ENCODE results near the gene UBA7. TPM values are rescaled to one million over a fixed set of nuclear protein-coding genes. Genes with fewer than 3 reads are reported as not detected.
A peak's percentile ranks its signal among the peaks of the same experiment; 100 is the strongest.

The UBA7 gene
- total RNA-seq, 1 donor = 44.0 TPM

DNA sequence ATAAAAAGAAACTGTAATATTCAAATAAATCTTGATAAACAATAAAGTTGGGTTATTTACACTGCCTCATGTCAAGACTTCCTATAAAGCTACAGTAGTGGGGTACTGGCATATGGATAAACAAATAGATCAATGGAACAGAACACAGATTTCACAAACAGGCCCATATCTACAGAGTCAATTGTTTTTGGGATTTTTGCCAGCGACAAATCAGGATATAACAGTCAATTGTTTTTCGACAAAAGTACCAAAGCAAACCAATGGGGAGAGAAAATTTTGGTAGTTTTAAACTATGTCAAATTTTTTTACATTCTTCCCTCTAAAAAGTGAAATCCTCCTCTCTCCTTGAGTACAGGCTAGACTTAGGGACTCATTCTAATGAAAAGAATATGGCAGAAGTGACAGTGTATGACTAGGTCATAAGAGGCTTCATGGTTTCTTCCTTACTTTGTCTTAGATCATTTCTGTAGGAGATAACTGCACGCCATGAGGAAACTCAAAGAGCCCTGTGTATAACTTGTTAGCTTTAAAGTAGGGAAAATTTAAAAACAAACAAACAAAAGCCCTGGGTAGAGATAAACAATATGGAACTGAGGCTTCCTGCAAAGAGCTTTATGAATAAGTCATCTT is 44.4 kb downstream of the UBA7 start:
- H3K4me3 ChIP-seq (ENCODE audit: low read depth, low read length) = no peak overlapping the region
- TF ChIP-seq, protein P1, sequence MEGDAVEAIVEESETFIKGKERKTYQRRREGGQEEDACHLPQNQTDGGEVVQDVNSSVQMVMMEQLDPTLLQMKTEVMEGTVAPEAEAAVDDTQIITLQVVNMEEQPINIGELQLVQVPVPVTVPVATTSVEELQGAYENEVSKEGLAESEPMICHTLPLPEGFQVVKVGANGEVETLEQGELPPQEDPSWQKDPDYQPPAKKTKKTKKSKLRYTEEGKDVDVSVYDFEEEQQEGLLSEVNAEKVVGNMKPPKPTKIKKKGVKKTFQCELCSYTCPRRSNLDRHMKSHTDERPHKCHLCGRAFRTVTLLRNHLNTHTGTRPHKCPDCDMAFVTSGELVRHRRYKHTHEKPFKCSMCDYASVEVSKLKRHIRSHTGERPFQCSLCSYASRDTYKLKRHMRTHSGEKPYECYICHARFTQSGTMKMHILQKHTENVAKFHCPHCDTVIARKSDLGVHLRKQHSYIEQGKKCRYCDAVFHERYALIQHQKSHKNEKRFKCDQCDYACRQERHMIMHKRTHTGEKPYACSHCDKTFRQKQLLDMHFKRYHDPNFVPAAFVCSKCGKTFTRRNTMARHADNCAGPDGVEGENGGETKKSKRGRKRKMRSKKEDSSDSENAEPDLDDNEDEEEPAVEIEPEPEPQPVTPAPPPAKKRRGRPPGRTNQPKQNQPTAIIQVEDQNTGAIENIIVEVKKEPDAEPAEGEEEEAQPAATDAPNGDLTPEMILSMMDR (IDR thresholded peaks at IDR 0.05; ENCODE audit: insufficient read depth, low read depth, low read length) = no peak
- peak; percentile 29 for DNase-seq (ENCODE audit: low read depth)

DNA sequence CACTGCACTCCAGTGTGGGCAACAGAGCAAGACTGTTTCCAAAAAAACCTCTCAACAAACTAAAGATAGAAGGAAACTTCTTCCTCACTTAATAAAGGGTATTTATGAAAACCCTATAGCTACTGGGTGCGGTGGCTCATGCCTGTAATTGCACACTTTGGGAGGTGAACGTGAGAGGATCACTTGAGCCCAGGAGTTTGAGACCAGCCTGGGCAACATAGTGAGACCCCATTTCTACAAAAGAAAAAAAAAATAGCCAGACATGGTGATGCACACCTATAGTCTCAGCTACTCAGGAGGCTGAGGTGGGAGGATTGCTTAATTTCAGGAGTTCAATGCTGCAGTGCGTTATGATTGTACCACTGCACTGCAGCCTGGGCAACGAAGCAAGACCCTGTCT is 49.8 kb downstream of the UBA7 start:
- TF ChIP-seq, protein P1 (IDR thresholded peaks at IDR 0.05; ENCODE audit: insufficient read depth, low read depth, low read length) = no peak
- H3K4me3 ChIP-seq (ENCODE audit: low read depth, low read length) = no peak overlapping the region
- DNase-seq (ENCODE audit: low read depth) = no peak

DNA sequence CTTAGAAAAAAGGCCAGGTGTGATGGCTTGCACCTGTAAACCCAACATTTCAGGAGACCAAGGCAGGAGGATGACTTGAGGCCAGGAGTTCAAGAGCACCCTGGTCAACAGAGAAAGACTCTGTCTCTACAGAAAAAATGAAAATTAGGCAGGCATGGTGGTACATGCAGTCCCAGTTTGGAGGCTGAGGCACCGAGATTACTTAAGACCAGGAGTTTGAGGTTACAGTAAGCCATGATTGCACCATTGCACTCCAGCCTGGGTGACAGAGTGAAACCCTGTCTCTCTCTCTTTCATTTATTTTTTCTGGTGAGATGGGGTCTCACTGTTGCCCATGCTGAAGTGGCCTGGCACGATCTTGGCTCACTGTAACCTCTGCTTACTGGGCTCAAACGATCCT is 52.1 kb downstream of the UBA7 start:
- no peak overlapping the region for H3K4me3 ChIP-seq (ENCODE audit: low read depth, low read length)
- TF ChIP-seq, protein P1 (IDR thresholded peaks at IDR 0.05; ENCODE audit: insufficient read depth, low read depth, low read length) = no peak
- DNase-seq (ENCODE audit: low read depth) = peak; percentile 15

DNA sequence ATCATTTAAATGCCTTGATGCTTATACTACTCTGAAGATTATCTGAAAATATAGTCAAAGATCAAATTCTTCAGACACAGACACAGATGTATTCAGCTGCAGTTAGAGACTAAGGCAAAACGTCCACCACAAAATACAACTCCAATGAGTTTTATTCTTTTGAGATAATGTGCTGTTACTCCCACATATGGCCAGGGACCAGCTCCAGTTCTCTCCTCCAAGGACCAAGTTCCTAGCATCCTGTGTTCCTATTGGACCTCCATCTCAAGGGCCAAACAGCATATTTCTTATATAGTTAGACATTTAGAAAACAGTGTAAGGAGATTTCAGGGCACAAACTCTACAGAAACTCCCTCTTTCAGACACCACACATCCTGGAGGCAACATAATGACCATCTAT is 54.5 kb downstream of the UBA7 start:
- TF ChIP-seq, protein P1 (IDR thresholded peaks at IDR 0.05; ENCODE audit: insufficient read depth, low read depth, low read length) = no peak
- H3K4me3 ChIP-seq (ENCODE audit: low read depth, low read length) = no peak overlapping the region

DNA sequence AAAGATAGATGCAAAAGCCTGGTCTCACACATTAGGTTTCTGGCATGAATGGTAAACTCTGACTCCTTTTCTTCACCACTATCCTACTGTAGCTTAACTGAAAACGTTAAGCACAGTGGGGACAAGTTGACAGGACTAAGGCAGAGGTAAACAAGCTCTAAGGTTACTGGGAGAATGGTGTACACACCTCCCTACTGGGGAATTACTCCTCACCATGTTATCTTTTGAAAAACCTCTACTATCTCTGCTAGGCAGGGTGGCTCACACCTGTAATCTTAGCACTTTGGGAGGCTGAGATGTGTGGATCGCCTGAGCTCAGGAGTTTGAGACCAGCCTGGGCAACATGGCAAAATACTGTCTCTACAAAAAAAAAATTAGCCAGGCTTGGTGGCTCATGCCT is 56.6 kb downstream of the UBA7 start:
- no peak for DNase-seq (ENCODE audit: low read depth)
- TF ChIP-seq, protein P1 (IDR thresholded peaks at IDR 0.05; ENCODE audit: insufficient read depth, low read depth, low read length) = no peak
- H3K4me3 ChIP-seq (ENCODE audit: low read depth, low read length) = no peak overlapping the region

More for the DNA sequence above, 54.5 kb downstream of the UBA7 start:
- peak; percentile 8 for DNase-seq (ENCODE audit: low read depth)

DNA sequence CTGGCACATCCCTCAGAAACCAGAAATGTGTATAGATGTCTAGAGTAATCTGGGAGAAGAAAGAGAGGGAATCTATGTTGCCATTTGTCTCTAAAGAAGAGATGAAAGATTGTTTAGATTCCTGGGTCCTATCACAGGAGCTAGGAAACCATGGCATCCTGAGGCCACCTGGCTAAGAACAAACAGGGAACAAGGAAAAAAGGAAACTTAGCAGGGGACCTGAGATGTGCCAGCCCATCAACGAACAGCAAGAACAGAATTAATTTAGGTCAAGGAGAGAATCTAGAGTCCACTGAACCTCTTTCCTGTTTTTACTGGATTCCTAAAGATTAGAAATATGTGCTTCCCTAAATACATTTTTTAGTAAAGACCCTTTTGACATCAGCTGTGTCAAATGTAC is 57.7 kb downstream of the UBA7 start:
- TF ChIP-seq, protein P1 (IDR thresholded peaks at IDR 0.05; ENCODE audit: insufficient read depth, low read depth, low read length) = no peak
- no peak for DNase-seq (ENCODE audit: low read depth)

More for the DNA sequence above, 57.7 kb downstream of the UBA7 start:
- H3K4me3 ChIP-seq (ENCODE audit: low read depth, low read length) = no peak overlapping the region

Small RNA genes within 50 kb of the gene (small RNA-seq; reads per million reads assigned to genes)
- not detected for gene COX6CP14
- gene RN7SL217P = not detected

Other genes with a start within 250 kb of the UBA7 start
- 104 and 109 TPM in 2 replicates for gene APEH, start 139.6 kb downstream of the UBA7 start, total RNA-seq
- gene MST1, start 124.5 kb downstream of the UBA7 start, total RNA-seq = 1.7 and 5.2 TPM in 2 replicates
- 25.8 and 31.5 TPM in 2 replicates for gene RNF123, start 124.4 kb downstream of the UBA7 start, total RNA-seq
- 0.43 and 1.6 TPM in 2 replicates for gene AMIGO3, start 94.3 kb downstream of the UBA7 start, total RNA-seq
- 30.2 and 31.6 TPM in 2 replicates for gene GMPPB, start 90.0 kb downstream of the UBA7 start, total RNA-seq
- 45.1 and 47.9 TPM in 2 replicates for gene IP6K1, start 27.4 kb downstream of the UBA7 start, total RNA-seq
- gene CDHR4, start 14.1 kb downstream of the UBA7 start, total RNA-seq = not detected in 2 replicates
- gene INKA1, start 10.7 kb downstream of the UBA7 start, total RNA-seq = 4.7 and 11.0 TPM in 2 replicates
- gene TRAIP, start 42.6 kb upstream of the UBA7 start, total RNA-seq = 3.0 and 3.5 TPM in 2 replicates
- not detected in 2 replicates for gene CAMKV, start 56.0 kb upstream of the UBA7 start, total RNA-seq
- gene MST1R, start 89.9 kb upstream of the UBA7 start, total RNA-seq = under 0.01 and 0.32 TPM in 2 replicates
- 9.7 and 12.1 TPM in 2 replicates for gene MON1A, start 115.9 kb upstream of the UBA7 start, total RNA-seq
- gene RBM6, start 126.2 kb upstream of the UBA7 start, total RNA-seq = 52.2 and 61.7 TPM in 2 replicates